CD4-positive, alpha-beta T cell treated with Interleukin-17A for 1 hour (primary cell): ENCODE data around the gene CIP2A.

ENCODE experiments used
- DNase-seq: peaks from one replicate; pipeline ENCODE4 v3.0.0-alpha.2; 2020

Gene CIP2A

GRCh38 chr3:108555966-108556581 lies 33.2 kb downstream of the CIP2A start:
- no peak for DNase-seq

- DNase-seq, result no peak
Observed at GRCh38 chr3:108554913-108555571, 34.2 kb downstream of the CIP2A start.

- DNase-seq, result no peak
Observed at GRCh38 chr3:108554229-108554628, 35.0 kb downstream of the CIP2A start.

- DNase-seq, result peak; percentile 63
Observed at GRCh38 chr3:108552267-108553159, 36.7 kb downstream of the CIP2A start.

GRCh38 chr3:108548886-108549285 lies 40.4 kb downstream of the CIP2A start:
- DNase-seq, result no peak

GRCh38 chr3:108548304-108548703 lies 40.9 kb downstream of the CIP2A start:
- no peak for DNase-seq

GRCh38 chr3:108546692-108547091 lies 42.5 kb downstream of the CIP2A start:
- DNase-seq, result no peak

GRCh38 chr3:108546247-108546646 lies 43.0 kb downstream of the CIP2A start:
- peak; percentile 20 for DNase-seq

GRCh38 chr3:108538083-108538482 lies 51.2 kb downstream of the CIP2A start:
- DNase-seq, result no peak

GRCh38 chr3:108528459-108529252 lies 60.6 kb downstream of the CIP2A start:
- DNase-seq, result no peak

- DNase-seq, result no peak
Observed at GRCh38 chr3:108527817-108528216, 61.4 kb downstream of the CIP2A start.

- DNase-seq, result no peak
Observed at GRCh38 chr3:108527109-108527508, 62.1 kb downstream of the CIP2A start.

- DNase-seq, result no peak
Observed at GRCh38 chr3:108525971-108526370, 63.3 kb downstream of the CIP2A start.

- DNase-seq, result no peak
Observed at GRCh38 chr3:108525256-108525655, 64.0 kb downstream of the CIP2A start.

- DNase-seq, result no peak
Observed at GRCh38 chr3:108524537-108524936, 64.7 kb downstream of the CIP2A start.

- DNase-seq, result no peak
Observed at GRCh38 chr3:108518895-108519294, 70.3 kb downstream of the CIP2A start.

GRCh38 chr3:108516881-108517280 lies 72.4 kb downstream of the CIP2A start:
- DNase-seq, result no peak

GRCh38 chr3:108513961-108514360 lies 75.3 kb downstream of the CIP2A start:
- no peak for DNase-seq

GRCh38 chr3:108512671-108513070 lies 76.6 kb downstream of the CIP2A start:
- DNase-seq, result no peak

GRCh38 chr3:108511490-108511889 lies 77.7 kb downstream of the CIP2A start:
- no peak for DNase-seq

GRCh38 chr3:108511055-108511454 lies 78.2 kb downstream of the CIP2A start:
- DNase-seq, result no peak

GRCh38 chr3:108510496-108510895 lies 78.7 kb downstream of the CIP2A start, which contains the start of gene MYH15:
Gene MYH15 (minus strand): TSS chr3:108510596. CDS start chr3:108510530, 66 bp downstream.
- DNase-seq, result no peak

GRCh38 chr3:108509871-108510270 lies 79.4 kb downstream of the CIP2A start:
- no peak for DNase-seq
